Measurements from ENCODE around the gene MACROD2.
A peak's percentile ranks its signal among the peaks of the same experiment; 100 is the strongest.

The MACROD2 gene

DNA sequence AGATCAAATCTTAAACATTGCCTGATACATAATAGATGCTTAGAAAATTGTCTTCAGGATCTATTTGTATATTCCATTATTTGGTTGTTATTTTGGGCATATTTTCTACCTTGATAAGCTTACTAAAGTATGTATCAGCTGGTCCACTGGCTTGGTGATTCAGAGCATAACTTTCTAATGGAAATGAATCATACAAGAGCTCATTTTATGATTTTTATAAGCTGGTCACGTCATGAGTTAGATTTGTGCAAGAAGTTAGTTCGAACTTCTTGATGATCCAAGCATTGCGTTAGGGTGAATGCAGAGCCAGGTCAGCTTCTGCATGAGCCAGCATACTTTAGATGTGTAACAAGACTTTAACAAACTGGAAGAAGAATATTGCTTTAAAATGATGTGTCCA is 486.5 kb downstream of the MACROD2 start:
- peak; percentile 56 for DNase-seq

DNA sequence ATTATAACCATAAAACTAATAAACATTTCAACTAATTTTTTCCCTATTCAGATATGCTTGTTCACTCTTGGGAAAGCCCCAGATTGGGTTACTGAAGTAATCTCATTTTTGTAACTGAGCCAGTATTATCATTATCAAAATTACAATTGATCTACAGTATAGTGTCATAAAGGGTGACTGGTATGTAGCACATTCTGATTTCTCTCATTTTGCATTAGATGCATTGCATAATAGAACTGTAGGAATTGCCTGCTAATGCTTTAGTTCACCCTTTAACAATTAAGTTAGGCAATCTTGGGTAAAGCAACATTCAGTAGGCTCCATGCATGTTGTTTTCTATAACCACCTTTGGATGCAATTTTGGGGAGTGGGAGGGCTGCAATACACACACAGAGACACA is 492.9 kb downstream of the MACROD2 start:
- no peak for DNase-seq

DNA sequence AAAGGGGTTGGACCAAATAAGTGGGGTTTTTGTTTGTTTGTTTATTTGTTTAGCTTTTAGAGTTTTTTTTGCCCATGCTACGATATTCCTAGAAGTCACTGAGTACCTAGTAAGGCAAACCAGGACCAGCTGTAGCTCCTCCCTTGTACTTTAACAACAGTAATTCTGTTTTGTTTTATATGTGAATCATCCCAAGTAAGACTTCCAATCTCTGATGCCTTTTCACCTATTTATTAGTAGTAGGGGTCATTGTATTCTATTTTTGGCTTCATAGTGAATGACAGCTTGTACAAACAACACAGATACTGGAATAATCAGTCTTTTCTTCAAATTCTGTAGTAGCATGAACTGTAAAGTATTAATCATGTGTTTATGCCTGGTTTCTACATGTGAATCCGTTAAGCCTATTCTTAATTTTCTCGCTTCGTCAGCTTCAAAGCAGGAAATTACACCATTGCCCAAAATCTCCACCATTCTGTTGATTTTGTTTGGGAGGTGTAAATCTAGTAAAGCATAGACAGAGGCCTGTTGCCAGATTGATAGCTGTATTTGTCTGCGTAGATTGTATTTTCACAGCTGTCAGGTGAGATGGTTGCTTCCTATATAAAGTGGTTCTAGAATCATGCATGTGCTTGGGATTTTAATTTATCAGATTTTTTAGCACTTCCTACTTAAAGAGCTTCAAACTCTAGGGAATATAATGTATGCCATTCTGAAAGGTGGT is 493.6 kb downstream of the MACROD2 start:
- no peak for DNase-seq

DNA sequence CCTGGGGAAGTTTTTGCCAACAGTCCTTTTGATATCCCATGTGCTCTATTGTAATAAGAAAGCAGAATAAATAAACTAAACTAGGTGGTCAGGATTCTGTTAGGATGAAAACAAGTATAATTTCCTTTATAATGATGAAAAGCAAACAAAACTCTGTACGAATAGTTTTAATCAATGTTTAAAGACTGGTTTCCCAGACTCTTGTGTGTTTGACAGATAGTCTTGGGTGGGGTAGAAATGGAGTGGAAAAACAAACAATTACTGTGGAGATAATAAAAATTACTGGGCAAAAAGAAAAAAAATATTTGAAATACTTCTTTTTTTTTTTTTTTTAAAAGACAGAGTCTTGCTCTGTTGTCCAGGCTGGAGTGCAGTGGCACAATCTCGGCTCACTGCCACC is 494.2 kb downstream of the MACROD2 start:
- DNase-seq: no peak

DNA sequence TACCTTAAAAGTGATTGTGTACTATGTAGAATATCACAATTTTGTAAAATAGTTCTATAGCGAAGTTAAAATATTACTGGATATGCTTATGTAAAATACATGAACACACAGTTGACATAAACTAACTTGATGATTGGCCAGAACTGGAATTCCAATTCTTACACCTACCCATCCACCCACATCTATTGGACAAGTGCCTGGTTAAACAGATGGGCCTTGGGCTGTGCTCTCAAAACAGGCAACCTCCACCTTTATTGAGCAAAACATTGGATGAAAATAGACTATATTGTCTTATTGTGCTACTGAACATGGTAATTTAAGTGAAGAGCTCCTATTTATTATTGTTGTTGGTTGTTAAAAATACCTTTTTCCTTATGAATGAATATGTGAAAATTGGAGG is 496.1 kb downstream of the MACROD2 start:
- no peak for DNase-seq

DNA sequence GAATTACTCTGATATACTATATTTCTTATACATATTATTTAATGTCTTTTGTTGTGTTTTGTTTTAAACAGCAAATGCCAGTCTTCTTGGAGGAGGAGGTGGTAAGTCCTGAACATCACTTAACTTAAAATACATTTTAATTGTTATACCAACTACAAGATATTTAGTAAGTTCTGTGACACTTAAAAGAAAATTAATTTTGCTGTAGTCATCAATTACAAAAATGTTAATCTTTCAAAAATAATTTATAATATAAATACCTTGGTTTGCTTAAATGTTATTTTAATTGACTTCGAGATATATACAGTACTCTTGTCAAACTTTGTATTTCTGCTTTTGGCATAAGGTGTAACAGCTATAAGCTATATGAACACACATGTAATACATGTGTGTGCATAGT is 498.1 kb downstream of the MACROD2 start:
- DNase-seq: no peak

DNA sequence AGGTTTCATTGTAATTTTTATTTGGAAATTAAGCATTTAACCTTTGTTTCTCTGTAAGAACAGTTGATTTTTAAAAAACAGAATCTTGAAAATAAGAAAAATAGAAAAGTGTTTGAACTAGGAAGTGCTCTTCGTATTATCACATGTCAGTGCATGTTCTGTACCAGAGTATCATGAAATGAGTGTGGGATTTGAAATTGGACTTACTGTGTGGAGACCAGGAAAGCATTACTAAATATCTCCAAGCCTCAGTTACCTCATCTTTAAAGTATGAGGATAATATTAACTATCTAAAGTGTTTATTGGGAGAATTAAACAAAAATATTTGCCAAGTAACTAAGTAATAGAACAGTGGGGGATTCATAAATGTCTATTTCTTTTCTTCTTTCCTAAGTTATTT is 499.0 kb downstream of the MACROD2 start:
- DNase-seq: no peak

DNA sequence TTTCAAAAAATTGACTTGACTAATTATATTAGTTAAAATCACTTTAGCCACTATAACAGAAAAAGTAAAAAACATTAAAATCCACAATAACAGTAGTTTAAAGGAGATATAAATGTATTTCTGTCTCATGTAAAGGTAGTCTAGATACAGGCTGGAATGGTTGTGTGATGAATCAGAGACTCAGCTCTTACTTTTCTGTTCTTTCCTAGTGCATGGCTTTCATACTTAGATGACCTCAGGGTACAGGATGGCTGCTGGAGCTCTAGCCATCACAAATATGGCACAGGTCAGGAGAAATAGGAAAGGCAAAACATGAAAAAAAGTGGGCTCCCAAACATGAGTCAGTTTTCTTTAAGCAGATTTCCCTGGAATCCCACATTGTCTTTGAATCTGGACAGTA is 499.8 kb downstream of the MACROD2 start:
- DNase-seq: no peak

DNA sequence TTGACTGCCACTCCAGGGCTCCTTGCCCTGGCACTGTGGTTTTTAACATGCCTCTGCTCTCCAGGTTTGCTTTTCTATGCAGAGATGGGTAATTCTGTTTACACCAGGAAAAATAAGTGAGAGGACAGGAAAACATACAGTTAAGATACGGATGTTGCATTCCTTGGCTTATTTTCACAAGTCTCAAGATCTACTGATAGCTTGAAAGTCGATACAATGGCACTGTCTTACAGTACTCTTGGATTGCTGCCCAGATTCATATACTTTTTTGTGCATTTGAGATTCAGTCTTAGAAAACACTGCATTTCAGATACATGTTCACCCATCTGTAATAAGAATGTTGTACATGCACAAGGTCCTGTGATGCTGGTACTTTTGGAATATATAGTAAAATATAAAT is 501.7 kb downstream of the MACROD2 start:
- peak; percentile 7 for DNase-seq

DNA sequence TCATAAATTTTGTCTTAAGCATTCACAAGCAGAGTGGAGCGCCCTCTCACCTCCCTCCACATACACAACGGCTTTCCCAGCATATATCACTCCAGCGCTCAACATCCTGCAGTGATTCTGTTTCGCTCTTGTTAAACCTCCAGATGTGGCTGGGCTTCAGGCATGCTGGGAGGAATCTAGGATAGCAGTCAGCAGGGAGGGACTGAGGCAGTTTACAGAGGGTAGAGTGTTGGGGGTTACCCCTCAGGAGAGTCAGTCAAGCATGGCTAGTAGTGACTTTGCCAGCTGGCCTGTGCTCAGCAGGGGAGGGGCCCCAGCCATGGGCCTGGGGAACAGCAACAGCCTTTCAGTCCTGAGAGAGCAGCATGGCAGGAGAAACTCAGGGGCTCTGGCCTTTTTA is 503.5 kb downstream of the MACROD2 start:
- peak; percentile 35 for DNase-seq

DNA sequence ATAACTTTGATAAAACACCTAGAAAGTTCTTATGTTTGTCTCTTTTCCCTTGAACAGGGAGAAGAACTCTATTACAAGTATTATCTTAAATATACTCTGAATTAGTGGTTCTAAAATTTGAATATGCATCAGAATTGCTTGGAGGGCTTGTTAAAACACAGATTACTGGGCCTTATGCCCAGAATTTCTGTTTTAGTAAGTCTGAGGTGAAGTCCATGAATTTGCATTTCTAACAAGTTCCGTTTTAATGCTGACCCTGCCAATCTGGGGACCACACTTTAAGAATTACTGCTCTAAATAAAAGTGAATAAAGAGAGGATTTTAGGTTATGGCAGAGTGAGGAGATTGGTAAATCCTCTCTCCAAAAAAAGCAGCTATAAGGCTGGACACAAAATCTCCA is 510.2 kb downstream of the MACROD2 start:
- no peak for DNase-seq

DNA sequence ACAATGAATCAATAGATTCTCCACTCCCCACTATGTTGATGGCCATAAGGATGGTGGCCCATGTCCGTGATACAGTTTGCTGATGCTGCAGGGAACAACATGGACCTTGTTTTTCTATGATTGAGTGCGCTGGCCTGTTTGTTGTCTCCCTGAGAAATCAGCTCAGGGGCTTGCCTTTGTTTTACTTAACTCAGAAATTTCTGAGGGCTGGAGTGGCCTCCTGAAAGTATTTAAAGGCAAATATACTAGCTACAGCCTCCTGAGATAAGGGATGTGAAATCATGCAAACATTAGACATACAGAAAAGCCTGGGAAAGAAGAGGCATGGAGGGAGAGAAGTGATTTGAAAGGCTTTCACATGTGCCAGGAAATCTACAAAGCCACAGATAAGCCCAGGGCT is 512.4 kb downstream of the MACROD2 start:
- DNase-seq: no peak

DNA sequence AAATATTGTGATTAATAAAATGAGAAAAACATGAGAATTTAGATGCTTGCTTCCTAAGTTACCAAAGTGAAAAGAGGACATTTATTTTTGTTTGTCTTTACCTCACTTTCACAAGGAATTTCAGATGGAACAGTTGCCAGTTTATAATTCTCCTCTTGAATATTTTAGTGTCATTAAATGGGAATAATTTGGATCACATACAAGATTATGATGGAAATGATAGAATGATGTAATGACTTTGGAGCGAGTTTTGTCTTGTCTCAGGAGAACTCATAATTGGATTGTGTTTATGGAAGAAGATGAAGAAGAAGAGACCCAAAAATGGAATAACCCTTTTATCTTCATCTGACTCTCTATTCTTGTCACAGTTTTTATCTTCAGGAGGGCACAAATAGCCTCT is 515.0 kb downstream of the MACROD2 start:
- DNase-seq: no peak

DNA sequence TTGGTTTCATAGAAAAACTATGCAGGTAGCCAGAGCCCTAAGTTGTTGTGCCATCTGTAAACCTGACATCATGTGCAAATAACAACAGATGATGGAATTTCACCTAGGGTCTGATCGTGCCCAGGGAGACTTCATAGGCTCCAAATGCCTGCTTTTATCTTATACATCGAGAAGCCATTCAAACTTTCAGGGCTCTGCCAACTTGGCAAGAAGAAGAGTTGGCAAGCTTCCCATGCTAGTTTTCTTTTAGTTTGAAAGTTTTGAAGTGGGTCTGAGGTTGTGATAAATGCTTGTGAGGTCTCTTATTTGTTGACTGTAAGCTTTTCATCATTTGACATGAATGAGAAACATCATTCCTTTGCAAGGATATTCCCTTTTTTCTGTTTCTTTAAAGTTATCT is 517.5 kb downstream of the MACROD2 start:
- no peak for DNase-seq

DNA sequence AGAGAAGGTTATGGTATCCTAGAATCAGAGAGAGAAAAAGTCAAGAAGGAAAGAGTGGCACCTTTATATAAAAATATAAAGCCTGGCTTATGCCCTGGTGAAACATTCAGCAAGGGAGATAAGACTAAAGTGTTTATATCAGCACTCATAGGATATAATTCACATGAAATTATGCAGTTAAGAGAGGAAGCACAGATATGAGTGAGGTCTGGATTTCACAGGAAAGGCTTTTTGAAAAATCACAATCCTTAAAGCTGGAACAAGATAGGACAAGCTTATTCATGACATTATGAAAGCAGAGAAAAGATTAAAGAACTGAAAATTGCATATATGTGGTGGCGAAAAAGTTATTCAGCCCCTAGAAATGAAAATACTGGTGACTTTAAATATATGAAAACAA is 523.3 kb downstream of the MACROD2 start:
- no peak for DNase-seq

DNA sequence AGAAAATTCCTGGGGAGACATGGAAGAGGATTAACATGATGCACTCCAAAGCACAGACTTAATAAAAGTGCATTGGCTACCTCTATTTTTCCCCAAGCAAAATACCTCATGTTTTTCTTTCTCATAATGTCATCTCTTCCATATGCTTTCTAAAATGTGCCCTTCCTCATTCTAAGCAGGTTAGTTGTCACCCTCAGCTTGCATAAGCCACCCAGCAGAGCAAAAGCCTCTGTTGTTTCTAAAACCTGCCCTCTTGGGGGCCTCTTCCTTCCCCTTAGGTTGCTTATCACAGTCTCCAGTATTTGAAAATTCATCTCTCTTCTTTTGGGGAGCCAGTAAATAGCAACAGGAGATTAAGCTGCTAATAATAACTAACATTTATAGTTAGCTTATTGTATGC is 525.7 kb downstream of the MACROD2 start:
- DNase-seq: no peak

DNA sequence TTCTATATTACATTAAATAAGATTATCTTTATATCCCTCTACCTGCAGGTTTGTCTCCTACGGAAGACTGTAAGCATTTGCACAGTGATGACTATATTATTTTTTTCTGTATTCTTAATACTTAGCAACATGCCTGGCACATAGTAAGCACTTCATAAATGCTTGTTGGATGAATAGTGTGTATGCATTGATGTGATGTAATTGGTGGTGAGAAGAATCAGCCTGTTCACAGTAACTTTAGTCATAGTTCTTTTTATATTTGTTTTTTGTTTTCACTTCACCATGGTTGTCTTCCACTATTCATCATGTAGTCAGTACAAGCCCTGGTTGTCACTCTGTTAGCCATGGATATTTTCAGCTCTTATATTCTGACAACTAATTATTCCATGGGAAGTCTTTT is 526.1 kb downstream of the MACROD2 start:
- DNase-seq: no peak

DNA sequence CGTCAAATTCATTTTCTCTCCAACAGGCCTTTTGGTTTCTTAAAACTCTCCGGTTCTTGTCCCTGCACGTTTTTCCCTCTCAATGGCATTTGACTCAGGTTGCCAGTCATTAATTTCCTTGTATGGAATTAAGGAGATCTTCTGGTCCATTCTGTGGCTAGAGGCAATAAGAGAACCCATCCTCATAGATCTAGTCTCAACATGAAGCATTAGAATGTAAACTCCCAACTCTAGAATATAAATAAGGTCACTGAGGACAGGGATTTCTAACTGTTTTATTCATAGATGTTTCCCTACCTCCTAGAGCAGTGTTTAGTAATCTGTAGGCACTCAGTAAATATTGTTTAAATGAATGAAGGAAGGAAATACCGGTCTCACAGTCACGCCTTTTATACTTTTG is 527.3 kb downstream of the MACROD2 start:
- no peak for DNase-seq

DNA sequence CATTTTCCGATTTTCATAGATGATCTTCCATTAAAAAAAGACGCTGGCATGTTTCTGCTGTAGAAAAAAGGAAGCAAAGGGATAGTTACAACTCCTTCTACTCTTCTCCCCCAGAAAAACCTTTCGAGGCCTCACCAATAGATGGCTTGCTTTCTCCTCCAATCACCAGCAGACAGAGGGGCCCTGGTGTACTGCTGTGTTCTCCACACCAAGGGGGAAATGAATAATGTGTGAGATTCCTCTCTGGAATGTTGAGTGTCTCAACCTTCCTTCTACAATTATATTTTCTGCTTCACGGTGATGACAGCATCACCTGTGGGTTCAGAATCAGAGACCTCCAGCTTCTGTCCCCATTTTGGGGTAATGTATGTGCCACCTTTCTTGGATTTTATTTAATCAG is 527.8 kb downstream of the MACROD2 start:
- peak; percentile 33 for DNase-seq

DNA sequence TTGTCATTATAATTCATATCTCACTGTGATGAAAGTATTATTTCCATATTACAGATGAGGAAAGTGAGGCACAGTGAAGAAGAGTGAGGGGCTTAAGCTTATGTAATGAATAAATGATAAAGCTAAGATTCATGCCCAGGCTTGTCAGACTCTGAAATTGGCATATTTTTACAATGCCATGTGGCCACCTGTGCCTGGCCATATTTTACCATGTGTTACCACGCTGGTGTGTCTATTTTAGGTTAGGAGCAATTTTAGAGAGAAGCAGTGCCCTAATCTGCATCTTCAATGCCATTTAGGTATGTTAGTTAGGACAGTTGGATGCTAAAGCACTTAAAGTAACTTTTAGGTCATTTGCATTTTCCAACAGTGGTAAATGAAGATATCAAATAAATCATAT is 530.1 kb downstream of the MACROD2 start:
- DNase-seq: no peak

DNA sequence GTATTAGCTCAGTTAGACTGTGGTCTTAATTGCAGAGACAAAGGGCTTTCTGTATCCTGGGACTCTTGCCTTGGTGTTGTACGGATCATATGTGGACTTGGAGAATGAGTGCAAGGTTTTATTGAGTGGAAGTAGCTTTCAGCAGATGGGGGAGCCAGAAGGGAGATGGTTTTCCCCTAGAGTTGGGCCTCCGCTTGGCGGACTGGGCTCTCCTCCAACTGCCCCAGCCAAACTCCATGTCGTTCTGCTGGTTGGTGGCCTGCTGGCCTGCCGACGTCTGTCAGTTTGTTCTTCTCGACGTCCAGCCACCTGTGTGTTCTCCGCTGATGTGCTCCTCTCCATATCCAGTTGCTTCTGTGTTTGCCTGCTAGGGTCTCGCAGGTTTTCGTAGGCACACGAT is 531.6 kb downstream of the MACROD2 start:
- DNase-seq: no peak

DNA sequence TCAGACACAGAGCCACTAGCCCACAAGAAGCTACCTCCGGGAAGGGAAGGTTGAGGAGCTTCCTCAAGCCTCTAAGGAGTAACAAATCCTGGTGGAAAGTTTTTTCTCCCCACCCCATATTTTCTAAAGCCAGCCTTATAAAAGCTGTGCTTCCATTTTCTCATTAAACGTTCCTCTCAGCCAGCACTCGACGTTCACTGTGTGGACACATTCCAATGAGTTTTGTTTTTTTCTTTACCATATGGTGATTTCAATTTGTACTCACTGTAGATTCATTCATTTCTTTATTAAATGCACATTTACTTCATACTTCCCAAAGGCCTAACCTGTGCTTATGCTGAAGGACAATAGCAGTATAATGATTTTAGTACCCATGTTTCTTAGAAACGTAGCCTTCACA is 536.5 kb downstream of the MACROD2 start:
- no peak for DNase-seq

DNA sequence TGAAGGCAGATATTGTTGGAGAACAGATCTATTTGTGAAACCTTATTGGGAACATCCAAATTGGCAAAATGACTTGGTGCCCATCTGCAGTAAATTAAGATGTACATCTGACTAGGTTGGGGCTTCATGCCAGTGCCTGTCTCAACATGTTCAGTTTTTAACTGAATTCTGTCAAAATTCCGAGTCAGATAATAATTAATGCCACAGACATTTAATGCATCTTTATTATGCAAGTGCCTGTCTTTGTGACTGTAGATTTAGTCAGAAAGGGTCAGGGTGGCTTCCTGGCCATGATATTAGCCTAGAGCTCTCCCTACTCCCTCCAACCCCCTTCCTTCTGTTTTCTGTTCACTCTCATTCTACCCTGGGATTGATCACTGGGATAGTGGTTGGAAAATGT is 541.4 kb downstream of the MACROD2 start:
- no peak for DNase-seq

DNA sequence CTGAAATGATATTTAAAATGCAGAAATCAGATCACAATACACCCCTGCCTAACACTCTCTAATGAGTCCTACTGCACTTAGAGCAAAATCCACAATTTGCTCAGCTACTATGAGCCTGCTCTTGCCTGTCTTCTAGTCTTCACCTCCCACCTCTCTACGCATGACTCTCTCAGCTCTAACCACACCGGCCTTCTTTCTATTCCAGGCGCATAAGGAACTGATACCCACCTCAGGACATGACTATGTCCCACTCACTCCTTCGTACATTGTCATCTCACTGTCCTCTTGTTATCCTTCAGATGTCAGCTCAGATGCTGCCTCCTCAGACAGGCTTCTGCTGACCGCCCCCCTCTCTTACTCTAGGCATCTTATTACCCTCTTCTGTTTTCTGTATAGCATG is 543.1 kb downstream of the MACROD2 start:
- no peak for DNase-seq

DNA sequence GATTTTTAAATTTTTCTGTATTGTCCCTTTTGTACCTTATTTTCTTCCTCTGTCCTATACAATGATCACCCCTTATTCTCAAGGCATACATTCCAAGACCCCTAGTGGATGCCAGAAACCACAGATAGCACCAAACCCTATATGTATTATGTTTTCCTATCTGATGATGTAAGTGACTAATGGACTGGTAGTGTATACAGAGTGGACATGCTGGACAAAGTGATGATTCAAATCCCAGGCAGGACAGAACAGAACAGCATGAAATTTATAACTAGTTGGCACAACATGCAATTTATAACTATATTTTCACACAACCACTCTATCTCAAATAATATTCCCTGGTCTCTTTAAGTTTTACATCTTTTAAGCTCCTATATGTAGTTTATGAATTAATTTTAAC is 547.7 kb downstream of the MACROD2 start:
- no peak for DNase-seq

Measured in fibroblast of skin of abdomen (primary cell).